HepG2 (cell line): ENCODE data around the gene INO80. TPM values are rescaled to one million over a fixed set of nuclear protein-coding genes. Genes with fewer than 3 reads are reported as not detected.

ENCODE experiments used
- ATRX ChIP-seq: sonication (generic); formaldehyde crosslinking; IDR thresholded peaks from 2 replicates; pipeline ENCODE4 v1.4.0; 2020; ENCODE audit warnings: missing genetic modification reagents, borderline replicate concordance
- BHLHE40 ChIP-seq: IDR thresholded peaks from 2 replicates; pipeline ENCODE4 v1.6.1; 2011; ENCODE audit warnings: low read length, improper control_type of control experiment
- KLF15 ChIP-seq: sonication (generic); formaldehyde crosslinking; IDR thresholded peaks from 2 replicates; pipeline ENCODE4 v1.8.1; 2023; ENCODE audit warnings: borderline replicate concordance, mild to moderate bottlenecking, inconsistent platforms, missing genetic modification reagents, mixed read lengths
- MYNN ChIP-seq: sonication (generic); formaldehyde crosslinking; IDR thresholded peaks from 2 replicates; pipeline ENCODE4 v1.4.0; 2020; ENCODE audit warnings: mild to moderate bottlenecking, low read depth, missing genetic modification reagents
- SMARCC2 ChIP-seq: fragments of 450-650 bp; IDR thresholded peaks from 2 replicates; pipeline ENCODE4 v1.6.1; 2017; ENCODE audit warnings: antibody characterized with exemption, mild to moderate bottlenecking
- TFE3 ChIP-seq: IDR thresholded peaks from 2 replicates; pipeline ENCODE4 v1.6.1; 2016
- ZBTB42 ChIP-seq: sonication (generic); formaldehyde crosslinking; IDR thresholded peaks from 2 replicates; pipeline ENCODE4 v1.5.0; 2020; ENCODE audit warnings: mild to moderate bottlenecking, missing genetic modification reagents
- ZFP62 ChIP-seq: sonication (generic); formaldehyde crosslinking; IDR thresholded peaks from 2 replicates; pipeline ENCODE4 v1.4.0; 2020; ENCODE audit warnings: missing genetic modification reagents
- ZIK1 ChIP-seq: sonication (generic); formaldehyde crosslinking; IDR thresholded peaks from 2 replicates; pipeline ENCODE4 v1.5.0; 2020; ENCODE audit warnings: mild to moderate bottlenecking, low read depth, missing genetic modification reagents, borderline replicate concordance
- ZNF253 ChIP-seq: sonication (generic); formaldehyde crosslinking; IDR thresholded peaks from 2 replicates; pipeline ENCODE4 v1.8.0; 2022; ENCODE audit warnings: mild to moderate bottlenecking, missing genetic modification reagents, borderline replicate concordance
- ZNF329 ChIP-seq: sonication (generic); formaldehyde crosslinking; IDR thresholded peaks from 2 replicates; pipeline ENCODE4 v1.9.0; 2021; ENCODE audit warnings: low read depth, mild to moderate bottlenecking, missing genetic modification reagents
- ZNF33A ChIP-seq: sonication (generic); formaldehyde crosslinking; IDR thresholded peaks from 2 replicates; pipeline ENCODE4 v1.5.1; 2020; ENCODE audit warnings: missing genetic modification reagents, mild to moderate bottlenecking, moderate library complexity, borderline replicate concordance
- ZNF367 ChIP-seq: sonication (generic); formaldehyde crosslinking; IDR thresholded peaks from 2 replicates; pipeline ENCODE4 v1.4.0; 2020; ENCODE audit warnings: missing genetic modification reagents, borderline replicate concordance
- ZNF460 ChIP-seq: sonication (generic); formaldehyde crosslinking; IDR thresholded peaks from 2 replicates; pipeline ENCODE4 v1.5.1; 2020; ENCODE audit warnings: missing genetic modification reagents, mild to moderate bottlenecking, borderline replicate concordance
- ZNF619 ChIP-seq: sonication (generic); formaldehyde crosslinking; IDR thresholded peaks from 2 replicates; pipeline ENCODE4 v1.4.0; 2020; ENCODE audit warnings: mild to moderate bottlenecking, missing genetic modification reagents
- ZNF660 ChIP-seq: sonication (generic); formaldehyde crosslinking; IDR thresholded peaks from 2 replicates; pipeline ENCODE4 v1.5.1; 2020; ENCODE audit warnings: mild to moderate bottlenecking, low read depth, missing genetic modification reagents, borderline replicate concordance
- ZNF710 ChIP-seq: sonication (generic); formaldehyde crosslinking; IDR thresholded peaks from 2 replicates; pipeline ENCODE4 v1.5.0; 2020; ENCODE audit warnings: mild to moderate bottlenecking, missing genetic modification reagents, borderline replicate concordance
- ZNF773 ChIP-seq: sonication (generic); formaldehyde crosslinking; IDR thresholded peaks from 2 replicates; pipeline ENCODE4 v1.4.0; 2020; ENCODE audit warnings: missing genetic modification reagents, borderline replicate concordance
- polyA plus RNA-seq, 8 experiments: library from polyadenylated mRNA; depleted of rRNA in 3 of 8; stranded (reverse) in 7 of 8; unstranded in 1 of 8; fragments of >200 nt; fragmentation: Illumina TruSeq in 4 of 8; extraction: Trizol in 4 of 8; gene quantifications; 2 replicates each; pipeline versions ENCODE4 v1.2.1 to v1.2.3, GENCODE V29; 2011 to 2016; ENCODE audit warnings: low read depth in 4 of 8, missing spikeins in 1 of 8, mixed read lengths in 1 of 8; ENCODE audit not compliant: insufficient read depth in 1 of 8
- total RNA-seq, 5 experiments: library from RNA; depleted of rRNA; stranded (reverse); fragments of >200 nt; fragmentation: Illumina TruSeq; extraction: Trizol; gene quantifications; 2 replicates each; pipeline ENCODE4 v1.2.3, GENCODE V29; 2016; ENCODE audit warnings: low read depth in 1 of 5
- TF ChIP-seq, protein P1 (sequence below): sonication (generic); formaldehyde crosslinking; IDR thresholded peaks from 2 replicates; pipeline ENCODE4 v1.5.1; 2020; ENCODE audit warnings: mild to moderate bottlenecking, missing genetic modification reagents, moderate library complexity
- TF ChIP-seq, protein P2 (sequence below): sonication (generic); formaldehyde crosslinking; IDR thresholded peaks from 2 replicates; pipeline ENCODE4 v1.8.1; 2023; ENCODE audit warnings: mild to moderate bottlenecking, inconsistent platforms, moderate library complexity, missing genetic modification reagents, borderline replicate concordance

The INO80 gene
- total and polyA plus RNA-seq, 2 of the 13 experiments (the other 11 are each of a cell fraction or from before 2014, with no cell fraction given) = 3.6 to 14.8 TPM

- peak; percentile 47; the same call in 1 of the 2 replicates for TF ChIP-seq ZNF710 (CRISPR knock-in tag)
- no peak for TF ChIP-seq ZNF660 (CRISPR knock-in tag)
- no peak for TF ChIP-seq ZBTB42
- no peak for TF ChIP-seq ATRX (CRISPR knock-in tag)
- no peak for TF ChIP-seq ZNF773
- TF ChIP-seq, protein P1, sequence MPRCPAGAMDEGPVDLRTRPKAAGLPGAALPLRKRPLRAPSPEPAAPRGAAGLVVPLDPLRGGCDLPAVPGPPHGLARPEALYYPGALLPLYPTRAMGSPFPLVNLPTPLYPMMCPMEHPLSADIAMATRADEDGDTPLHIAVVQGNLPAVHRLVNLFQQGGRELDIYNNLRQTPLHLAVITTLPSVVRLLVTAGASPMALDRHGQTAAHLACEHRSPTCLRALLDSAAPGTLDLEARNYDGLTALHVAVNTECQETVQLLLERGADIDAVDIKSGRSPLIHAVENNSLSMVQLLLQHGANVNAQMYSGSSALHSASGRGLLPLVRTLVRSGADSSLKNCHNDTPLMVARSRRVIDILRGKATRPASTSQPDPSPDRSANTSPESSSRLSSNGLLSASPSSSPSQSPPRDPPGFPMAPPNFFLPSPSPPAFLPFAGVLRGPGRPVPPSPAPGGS (CRISPR knock-in tag) = 0 out of 2 replicates have a peak, but pooled peaks have one; percentile 42
- TF ChIP-seq ZIK1 (CRISPR knock-in tag) = no peak
- no peak for TF ChIP-seq ZNF33A
- 0 out of 2 replicates have a peak, but pooled peaks have one; percentile 60 for TF ChIP-seq MYNN (CRISPR knock-in tag)
- TF ChIP-seq ZNF619 (CRISPR knock-in tag) = peak; percentile 32; the same call in 1 of the 2 replicates
- no peak for TF ChIP-seq SMARCC2
- TF ChIP-seq ZNF329 (CRISPR knock-in tag) = no peak
- TF ChIP-seq ZNF253 (CRISPR knock-in tag) = no peak
- TF ChIP-seq BHLHE40 = no peak
- TF ChIP-seq, protein P2, sequence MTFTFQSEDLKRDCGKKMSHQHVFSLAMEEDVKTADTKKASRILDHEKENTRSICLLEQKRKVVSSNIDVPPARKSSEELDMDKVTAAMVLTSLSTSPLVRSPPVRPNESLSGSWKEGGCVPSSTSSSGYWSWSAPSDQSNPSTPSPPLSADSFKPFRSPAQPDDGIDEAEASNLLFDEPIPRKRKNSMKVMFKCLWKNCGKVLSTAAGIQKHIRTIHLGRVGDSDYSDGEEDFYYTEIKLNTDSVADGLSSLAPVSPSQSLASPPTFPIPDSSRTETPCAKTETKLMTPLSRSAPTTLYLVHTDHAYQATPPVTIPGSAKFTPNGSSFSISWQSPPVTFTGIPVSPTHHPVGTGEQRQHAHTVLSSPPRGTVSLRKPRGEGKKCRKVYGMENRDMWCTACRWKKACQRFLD (CRISPR knock-in tag) = no peak; the same call in 1 of the 2 replicates
- TF ChIP-seq ZFP62 (CRISPR knock-in tag) = no peak
- peak; percentile 45; the same call in 1 of the 2 replicates for TF ChIP-seq TFE3
- TF ChIP-seq ZNF367 (CRISPR knock-in tag) = no peak
- TF ChIP-seq ZNF460 (CRISPR knock-in tag) = no peak; the same call in 1 of the 2 replicates
- TF ChIP-seq KLF15 (CRISPR knock-in tag) = no peak
These were observed at the start of gene INO80 (continued) for GRCh38 chr15:41116116-41116961.
